HG03175 (cell line): ENCODE measurements around the gene TCEA3.
"Not testable (repeated sequence)": the region's sequence is repeated elsewhere in the genome, so short reads cannot be mapped to it uniquely, and the experiment has no call there.

Source experiments
- ATAC-seq: cut with Tn5 transposase; IDR thresholded peaks from one replicate; pipeline ENCODE4 v1.9.1; 2021; ENCODE audit warnings: mild to moderate bottlenecking, moderate library complexity; ENCODE audit not compliant: unreplicated experiment

The TCEA3 gene

DNA sequence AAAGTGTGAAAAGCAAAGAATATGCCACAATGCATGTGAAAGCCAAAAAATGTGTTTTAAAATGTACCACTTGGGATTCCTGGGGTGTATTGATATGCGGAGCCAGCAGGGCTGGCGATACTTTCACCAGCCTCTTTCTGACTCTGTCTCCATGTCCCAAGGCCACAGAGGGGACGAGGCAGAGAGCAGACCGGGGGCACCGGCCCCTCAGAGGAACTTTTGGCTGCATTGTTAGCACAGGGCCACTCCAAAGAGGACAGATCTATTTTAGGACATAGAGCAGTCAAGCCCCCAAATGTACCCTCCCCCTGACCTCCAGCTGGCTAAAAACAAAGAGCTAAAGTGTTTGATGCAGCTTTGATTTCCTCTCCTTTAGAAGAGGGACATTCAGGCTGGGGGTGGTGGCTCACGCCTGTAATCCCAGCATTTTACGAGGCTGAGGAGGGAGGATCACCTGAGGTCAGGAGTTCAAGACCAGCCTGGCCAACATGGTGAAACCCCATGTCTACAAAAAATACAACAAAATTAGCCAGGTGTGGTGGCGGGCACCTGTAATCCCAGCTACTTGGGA is 29.3 kb downstream of the TCEA3 start:
- no peak for ATAC-seq

DNA sequence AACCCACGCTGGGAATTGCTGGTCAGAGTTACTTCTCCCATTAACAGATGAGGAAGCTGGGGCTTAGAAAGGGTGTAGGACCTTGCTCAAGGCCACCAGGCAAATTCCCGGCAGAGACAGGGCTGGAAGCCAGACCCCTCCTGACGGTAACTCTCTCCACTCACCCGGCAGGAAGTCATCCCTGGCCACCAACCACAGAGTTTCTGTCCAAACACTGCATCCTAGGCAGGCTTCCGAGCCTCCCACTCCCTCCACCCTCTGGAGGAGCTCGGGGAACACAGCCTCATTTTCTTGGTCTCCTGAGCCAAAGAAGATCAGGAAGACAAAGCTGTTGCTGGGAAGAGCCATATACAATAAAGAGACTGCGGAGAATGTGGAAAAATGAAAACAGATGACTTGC is 29.9 kb downstream of the TCEA3 start:
- ATAC-seq: no peak

DNA sequence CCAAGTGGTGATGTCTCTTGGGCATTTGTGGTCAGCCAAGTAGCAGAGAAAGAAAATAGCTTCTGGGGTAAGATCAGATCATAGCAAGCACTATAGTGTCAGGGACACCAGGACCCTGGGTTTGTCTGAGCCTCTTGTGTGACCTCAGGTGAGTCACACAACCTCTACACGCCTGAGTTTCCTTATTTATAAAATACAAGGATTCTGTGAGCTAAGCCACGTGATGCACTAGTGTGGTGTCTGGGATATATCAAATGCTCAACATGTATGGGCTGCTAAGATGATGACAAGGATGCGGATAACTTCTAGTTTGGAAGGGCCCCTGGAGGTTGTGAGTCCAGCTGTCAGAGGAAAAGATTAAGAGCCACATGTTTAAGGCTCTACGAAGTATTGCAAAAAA is 30.4 kb downstream of the TCEA3 start:
- ATAC-seq: no peak

DNA sequence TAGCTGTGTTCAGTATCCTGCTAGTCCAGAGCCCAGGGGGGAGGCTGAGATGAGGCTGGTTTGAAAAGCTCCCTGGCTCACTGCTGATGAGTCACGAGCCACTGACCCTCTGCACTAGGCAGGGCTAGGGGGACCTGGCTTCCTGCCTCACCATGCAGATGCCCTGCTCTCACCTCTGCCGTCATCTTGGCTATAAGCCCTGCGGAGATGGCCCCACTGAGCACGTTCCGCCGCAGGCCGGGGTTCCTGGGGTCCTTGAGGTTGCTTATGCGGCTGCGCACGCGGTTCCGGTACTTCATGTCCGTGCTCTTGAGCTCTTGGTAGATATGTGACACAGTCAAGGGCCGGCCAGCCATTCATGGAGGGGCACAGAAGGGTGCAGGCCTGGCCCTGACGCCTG is 30.8 kb downstream of the TCEA3 start:
- no peak for ATAC-seq

DNA sequence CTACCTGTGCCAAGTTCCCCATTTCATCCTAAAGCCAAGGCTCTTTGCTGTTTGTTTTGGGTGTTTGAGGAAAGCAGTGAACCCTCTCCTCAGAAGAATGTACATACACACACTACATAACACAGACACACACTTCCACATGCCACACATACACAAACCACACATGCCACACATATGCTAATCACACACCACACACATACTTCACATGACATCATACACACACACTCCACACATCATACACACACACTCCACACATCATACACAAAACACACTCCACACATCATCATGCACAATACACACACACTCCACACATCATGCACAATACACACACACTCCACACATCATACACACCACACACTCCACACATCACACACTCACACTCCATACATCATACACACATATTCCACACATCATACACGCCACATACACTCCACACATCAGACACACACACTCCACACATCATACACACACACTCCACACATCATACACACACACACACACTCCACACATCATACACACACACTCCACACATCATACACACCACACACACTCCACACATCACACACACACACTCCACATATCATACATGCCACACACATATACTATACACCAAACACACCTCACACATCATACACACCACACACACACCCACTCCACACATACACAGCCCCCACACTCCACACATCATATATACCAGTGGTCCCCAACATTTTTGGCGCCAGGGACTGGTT is 32.3 kb downstream of the TCEA3 start:
- no peak for ATAC-seq

DNA sequence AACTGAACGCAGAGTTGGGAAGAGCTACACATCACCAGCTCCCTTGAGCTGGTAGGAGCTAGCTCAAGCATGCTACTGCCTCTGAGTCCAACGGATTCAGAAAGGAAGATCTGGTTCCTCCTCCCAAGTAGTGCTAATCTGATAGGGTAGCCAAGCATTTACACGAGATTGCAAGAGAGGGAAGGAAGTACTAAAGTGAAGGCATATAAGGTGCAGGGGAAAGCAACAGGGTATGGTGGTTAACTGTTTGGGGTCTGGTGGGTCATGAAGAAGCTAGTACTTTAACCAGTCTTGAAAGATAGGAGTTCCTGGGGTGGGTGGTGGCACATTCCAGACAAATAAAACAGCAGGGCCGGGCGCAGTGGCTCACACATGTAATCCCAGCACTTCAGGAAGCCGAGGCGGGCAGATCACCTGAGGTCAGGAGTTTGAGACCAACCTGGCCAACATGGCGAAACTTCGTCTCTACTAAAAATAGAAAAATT is 34.7 kb downstream of the TCEA3 start:
- no peak for ATAC-seq

DNA sequence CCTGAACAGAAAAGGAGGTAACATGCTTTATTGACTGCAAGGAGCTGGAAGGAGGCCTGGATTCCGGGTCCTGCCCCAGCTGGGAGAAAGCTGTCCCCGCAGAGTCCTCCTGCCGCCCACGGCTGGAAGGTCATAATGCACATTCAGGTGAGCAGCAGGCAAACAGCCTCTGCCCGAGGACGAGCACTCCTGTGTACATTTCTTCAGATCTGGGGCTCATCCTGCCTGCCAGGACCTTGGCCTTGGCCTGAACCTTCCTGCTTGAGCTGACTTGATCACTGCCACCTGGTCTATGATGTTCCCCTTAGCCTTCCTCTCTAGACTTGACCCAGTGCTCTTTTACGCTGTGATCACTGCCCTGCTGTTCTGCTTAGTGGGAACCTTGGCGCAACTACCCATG is 37.1 kb downstream of the TCEA3 start:
- no peak for ATAC-seq

DNA sequence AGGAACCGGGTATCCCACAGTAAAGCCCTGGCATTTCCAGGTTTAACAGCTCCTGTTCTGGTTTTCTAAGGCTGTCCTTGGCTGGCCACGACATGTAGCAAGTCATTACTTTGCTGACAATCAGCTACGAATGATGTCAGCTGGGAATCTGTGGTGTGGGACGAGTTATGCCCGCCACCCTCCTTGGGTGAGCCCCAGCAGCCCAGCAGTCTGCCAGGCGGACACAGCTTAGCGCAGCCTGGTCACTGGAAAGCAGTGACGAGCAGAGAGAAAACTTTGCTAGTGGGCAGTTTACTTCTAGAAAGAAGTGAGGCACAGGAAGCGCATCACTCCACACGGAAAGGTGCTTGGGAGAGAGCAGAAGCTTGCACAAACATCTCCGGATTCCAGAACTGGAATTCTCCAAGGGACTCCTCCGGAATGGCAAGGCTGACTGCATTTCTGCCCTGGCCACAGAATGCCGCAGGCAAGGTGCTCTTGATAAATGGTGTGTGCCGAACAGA is 39.4 kb downstream of the TCEA3 start:
- ATAC-seq: no peak

DNA sequence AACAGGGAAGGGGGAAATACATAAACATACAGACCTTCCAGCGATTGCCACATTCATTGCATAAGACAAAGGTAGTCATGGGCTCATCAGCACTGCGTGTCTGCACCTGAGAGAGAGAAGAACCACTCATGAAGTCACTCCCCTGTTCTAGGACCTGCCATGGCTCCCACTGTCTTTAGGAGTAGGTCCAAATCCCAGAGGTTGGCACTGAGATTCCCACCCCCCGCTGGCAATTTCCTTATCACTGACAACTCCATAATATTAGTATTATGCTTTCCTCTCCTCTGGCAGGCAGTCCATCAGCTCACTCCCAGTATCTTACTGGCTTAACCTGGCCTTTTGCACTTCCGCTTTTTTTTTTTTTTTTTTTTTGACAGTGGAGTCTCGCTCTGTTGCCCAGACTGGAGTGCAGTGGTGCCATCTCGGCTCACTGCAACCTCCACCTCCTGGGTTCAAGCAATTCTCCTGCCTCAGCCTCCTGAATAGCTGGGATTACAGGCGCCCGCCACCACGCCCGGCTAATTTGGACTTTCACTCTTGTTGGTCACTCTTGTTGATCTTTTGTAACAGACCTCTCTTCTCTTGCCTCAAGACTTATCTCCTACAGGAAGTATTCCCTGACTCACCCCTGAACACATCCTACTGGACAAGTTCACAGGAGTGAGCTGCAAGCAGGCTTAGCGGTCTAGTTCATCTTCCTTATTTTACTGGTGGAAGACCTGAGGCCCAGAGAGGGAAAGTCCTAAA is 40.1 kb downstream of the TCEA3 start:
- no peak for ATAC-seq

DNA sequence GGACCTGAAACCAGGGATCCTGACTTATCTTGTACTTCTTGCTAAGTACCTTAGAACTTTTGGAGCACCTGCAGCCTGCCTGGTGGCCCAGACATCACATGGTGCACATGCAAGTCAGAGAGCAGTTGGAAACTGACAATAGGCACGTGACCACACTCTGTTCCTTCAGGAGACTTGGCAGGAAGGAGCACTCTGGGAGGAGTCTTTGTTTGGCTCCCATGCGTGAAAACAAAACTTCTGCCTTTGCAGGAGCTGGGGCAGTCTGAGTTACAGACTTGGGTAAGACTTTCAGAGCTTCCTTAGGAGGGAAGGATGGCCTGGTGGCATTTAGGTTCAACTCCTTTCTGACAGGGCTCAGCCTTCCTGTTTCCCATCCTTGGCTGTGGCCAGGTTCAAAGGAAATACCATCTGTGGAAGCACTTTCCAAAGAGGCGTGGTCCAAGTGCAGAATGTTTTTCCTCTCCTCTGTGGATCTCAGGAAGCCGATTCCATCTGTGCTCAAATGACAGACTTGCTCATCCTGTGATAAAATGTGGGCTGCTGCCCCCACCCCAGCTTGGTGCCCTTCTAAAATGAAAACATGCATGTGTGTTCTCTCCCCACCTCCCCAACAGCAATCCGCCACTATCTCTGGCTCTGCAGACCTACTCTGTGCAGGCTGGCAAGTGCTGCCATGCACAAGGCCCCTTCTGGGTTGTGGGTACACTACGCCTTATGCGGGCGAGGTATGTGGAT is 40.8 kb downstream of the TCEA3 start:
- no peak for ATAC-seq

DNA sequence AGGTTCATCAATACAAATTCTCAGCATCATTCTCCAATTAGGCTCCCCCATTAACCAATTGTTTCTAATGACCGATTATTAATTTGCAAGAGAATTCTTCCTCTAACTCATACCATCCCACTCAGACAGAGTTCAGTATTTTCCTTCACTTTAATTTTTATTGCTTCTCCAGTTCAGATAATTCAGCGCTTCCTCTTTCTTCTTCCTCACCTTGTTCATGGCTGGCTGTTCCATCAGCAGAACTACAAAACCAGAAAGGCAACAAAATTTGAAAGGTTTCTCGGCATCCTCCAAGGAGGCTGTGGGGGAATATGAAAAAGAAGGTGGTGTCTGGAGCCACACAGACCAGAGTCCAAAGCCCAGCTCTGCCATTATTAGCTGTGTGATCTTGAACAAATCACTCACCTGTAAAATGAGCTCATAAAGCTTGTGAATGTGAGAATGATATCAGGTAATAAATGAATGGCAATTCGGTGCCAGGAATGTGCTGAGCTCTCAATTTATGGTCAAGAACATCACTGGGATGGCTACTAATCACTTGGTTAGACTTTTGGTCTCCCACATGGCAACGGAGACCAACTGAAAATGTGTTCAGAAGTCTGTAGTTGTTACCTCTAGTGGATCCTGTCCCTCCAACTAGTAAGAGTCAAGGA is 43.2 kb downstream of the TCEA3 start:
- no peak for ATAC-seq

DNA sequence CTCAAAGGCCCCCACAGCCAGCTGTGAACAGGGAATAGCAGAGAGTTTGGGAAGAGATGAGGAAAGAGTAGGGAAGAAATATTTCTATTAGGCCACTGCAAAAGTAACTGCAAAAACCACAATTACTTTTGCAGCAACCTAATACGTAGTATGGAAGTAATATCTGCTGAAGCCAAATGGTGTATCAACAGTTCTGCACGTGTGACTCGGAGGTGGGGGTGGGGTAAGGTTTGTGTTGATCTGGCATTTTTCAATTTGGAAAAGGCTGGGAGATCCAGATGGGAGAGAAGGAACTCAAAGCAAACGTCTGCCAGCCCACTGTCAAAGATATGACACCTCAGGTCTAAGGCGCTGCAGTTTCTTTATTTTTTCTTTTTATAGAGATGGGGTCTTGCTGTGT is 43.8 kb downstream of the TCEA3 start:
- ATAC-seq: no peak

DNA sequence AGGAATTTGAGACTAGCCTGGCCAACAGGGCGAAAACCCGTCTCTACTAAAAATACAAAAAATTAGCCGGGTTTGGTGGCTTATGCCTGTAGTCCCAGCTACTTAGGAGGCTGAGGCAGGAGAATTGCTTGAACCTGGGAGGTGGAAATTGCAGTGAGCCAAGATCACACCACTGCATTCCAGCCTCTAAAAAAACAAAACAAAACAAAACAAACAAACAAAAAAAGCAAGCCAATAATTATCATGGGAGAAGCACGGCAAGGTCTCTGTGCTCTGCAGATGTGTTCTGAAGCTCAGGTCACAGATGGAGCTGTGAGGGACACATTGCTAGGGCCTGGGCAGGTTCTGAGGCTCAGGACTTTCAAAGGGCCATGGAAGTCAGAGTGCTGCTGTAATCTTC is 44.3 kb downstream of the TCEA3 start:
- ATAC-seq: not testable (repeated sequence)

DNA sequence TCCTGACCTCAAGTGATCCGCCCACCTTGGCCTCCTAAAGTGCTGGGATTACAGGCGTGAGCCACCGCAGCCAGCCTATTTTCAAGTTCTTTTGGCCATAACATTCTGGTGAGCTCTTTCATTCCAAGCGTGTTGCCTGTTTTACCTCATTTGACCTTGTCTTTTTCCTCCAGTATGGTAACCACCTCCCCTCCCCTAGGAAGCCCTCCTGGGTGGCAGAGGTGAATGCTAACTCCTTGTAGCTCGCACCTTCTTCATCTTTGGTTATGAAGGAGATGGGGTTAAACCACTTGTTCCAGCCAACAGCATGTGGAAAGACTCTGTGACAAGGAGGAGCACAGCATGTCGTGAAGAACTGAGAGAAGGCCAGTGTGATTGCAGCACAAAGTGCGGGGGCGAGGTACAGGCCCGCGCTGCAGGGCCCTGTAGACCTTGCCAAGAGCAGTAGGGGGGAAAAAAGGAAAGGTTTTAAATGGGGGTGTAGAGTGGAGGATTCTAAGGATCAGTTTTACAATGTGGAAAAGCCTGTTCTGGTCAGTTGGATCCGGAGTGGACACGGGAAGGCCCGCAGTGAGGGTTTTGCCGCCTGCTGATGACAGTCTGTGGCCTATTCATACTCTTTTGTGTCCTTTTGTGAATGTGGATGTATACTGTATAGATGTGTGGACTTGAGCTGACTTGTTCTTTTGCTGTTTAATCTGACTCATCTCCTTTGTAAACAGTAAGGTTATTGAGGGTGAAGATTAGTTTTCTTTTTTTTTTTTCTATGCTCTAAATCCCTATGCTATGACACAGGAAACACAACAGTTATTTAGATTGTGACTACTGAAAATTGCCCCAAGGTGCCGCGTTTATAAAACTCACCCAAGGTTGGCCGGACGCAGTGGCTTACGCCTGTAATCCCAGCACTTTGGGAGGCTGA is 47.4 kb downstream of the TCEA3 start:
- no peak for ATAC-seq

DNA sequence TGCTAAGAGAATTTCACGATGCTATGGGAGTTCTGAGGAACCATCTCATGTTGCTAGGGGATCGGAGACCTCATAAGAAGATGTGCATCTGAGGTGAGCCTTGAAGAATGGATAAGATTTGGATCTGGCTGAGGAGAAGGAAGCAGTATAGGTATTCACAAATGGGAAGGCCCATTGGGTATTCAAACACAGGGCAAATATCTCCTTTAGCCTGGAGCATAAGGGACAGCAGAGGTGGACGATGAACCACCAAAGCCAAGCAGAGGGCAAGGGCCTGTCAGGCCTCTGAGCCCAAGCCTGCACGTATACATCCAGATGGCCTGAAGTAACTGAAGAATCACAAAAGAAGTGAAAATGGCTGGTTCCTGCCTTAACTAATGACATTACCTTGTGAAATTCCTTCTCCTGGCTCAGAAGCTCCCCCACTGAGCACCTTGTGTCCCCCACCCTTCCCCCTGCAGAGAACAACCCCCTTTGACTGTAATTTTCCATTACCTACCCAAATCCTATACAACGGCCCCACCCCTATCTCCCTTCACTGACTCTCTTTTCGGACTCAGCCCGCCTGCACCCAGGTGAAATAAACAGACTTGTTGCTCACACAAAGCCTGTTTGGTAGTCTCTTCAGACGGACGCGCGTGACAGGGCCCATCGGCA is 50.3 kb downstream of the TCEA3 start:
- not testable (repeated sequence) for ATAC-seq

DNA sequence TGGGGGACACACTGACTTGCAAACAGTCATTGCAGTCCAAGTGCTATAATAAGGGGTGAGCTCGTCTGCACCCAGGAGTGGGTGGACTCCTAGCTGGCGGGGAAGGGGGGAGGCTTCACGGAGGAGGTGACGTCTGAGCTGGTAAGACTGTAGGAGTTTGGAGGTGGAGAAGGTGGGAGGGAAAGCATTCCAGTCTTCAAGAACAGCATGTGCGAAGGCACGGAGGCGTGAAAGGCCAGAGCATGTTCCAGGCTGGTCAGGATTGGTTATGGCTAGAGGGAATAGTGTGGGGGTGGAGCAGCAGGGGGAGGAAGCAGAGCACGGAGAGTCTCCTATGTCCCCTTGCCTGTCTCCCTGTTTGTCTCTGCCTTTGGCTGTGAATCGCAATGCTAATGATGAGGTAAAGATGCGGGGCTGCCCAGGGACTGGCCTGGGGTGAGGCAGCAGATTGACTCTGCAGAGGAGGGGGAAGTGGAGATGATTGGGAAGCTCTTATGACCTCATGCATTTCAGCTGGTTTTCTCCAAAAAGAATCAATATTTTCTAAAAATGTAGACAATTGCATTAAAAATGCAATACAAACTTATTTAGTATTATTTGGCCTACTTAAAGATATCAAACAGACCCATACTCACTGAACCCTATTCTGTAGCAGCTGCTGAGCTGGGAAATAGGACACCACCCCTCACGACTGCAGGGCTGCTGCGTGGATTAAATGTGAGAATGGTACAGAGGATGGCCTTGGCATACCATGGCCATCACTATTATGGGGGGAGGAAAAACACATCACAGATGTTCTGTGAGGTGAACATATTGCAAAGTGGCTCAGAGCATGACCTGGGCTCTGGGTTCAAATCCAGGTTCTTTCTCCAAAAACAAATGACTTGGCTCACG is 52.3 kb downstream of the TCEA3 start:
- ATAC-seq: no peak

DNA sequence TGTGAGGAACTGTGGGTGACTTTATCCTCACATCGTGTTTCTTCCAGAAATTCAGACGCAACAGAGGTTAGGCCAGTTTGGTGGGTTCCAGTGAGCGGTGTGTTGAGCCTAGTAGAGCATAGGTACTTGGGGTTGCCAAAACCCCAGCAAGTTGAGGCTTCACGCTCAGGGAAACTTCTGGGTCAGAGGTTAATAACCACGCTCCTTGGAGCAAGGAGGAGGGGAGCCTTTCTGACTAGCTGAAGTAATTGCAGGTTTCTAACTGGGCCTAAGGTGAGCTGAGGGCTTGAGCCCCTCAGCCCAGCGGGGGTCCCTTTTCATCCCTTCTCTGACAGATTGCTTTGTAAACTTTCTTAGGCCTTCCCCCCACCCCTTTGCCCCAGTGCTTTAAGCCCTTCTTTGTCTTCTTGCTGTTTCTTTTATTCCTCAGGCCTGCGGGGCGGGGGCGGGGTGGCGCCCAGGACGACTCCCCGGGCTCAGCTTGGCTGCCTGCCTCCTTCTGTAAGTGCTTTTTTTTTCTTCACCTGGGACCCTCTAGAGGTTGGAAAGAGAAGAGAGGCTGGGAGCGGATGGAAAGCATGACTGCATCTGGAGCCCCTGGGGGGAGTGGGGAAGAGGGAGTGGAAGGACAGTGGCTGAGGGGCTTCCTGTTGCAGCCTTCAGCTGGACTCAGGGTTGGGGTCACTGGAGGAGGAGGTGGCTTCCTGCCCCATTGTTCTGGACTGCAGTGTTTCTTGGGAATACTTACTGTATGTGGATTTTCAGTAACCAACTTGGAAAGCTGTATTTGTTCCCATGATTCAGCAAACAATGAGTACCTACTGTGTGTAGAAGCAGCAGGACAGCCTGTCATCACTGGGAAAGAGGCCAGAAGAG is 53.6 kb downstream of the TCEA3 start:
- no peak for ATAC-seq
